Hepatocyte (in vitro differentiated cells): ENCODE results near the gene FAM110A.

ENCODE experiments used
- EZH2 ChIP-seq: fragments of 200-600 bp; sonication (generic); IDR thresholded peaks from 2 replicates; pipeline ENCODE4 v1.6.1; 2016; ENCODE audit warnings: antibody characterized with exemption, mild to moderate bottlenecking, borderline replicate concordance
- EZH2phosphoT487 ChIP-seq: fragments of 200-600 bp; sonication (generic); IDR thresholded peaks from one replicate; pipeline ENCODE4 v1.6.1; 2018; ENCODE audit warnings: antibody characterized with exemption, mild to moderate bottlenecking, low read depth, moderate library complexity; ENCODE audit not compliant: unreplicated experiment, severe bottlenecking
- TF ChIP-seq, protein P1 (sequence below): fragments of 200-600 bp; sonication (generic); IDR thresholded peaks from 2 replicates; pipeline ENCODE4 v1.5.1; 2016; ENCODE audit warnings: antibody characterized with exemption, mild to moderate bottlenecking; ENCODE audit not compliant: poor library complexity

DNA sequence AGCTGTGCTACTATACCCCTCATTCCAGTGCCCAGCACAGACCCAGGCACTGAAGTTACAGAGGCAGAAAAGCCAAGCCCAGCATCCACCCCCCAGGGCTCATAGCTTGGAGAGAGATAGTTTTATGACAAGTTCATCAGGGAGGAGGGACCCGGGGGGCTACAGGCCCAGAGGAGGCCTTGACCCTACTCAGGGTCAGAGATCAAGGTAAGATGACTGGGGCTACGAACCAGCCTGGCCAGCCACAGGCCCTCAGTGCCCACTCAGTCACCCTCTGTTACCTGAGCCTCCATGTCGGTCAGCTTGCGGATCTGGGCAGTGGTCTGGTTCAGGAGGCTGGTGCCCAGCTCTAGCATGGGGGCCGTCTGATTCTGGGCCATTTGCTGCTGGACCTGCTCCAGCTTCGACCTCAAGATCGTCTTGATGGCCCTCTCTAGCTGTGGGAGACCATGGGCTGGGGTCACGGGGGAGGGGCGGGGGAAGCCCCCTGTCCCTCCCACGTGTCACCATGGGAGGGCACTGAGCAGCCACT is 56.5 kb downstream of the FAM110A start:
- TF ChIP-seq, protein P1, sequence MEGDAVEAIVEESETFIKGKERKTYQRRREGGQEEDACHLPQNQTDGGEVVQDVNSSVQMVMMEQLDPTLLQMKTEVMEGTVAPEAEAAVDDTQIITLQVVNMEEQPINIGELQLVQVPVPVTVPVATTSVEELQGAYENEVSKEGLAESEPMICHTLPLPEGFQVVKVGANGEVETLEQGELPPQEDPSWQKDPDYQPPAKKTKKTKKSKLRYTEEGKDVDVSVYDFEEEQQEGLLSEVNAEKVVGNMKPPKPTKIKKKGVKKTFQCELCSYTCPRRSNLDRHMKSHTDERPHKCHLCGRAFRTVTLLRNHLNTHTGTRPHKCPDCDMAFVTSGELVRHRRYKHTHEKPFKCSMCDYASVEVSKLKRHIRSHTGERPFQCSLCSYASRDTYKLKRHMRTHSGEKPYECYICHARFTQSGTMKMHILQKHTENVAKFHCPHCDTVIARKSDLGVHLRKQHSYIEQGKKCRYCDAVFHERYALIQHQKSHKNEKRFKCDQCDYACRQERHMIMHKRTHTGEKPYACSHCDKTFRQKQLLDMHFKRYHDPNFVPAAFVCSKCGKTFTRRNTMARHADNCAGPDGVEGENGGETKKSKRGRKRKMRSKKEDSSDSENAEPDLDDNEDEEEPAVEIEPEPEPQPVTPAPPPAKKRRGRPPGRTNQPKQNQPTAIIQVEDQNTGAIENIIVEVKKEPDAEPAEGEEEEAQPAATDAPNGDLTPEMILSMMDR, result no peak
- TF ChIP-seq EZH2phosphoT487 (no peak), EZH2 (no peak)
